Kidney (tissue), 22 donors: ENCODE results near the gene C1QTNF6. TPM values are rescaled to one million over a fixed set of nuclear protein-coding genes. Genes with fewer than 3 reads are reported as not detected.

Source experiments
- DNase-seq, 5 donors: peaks; one replicate each; pipeline ENCODE4 v3.0.0-alpha.2; 2013 to 2020
- FAIRE-seq: peaks from 2 replicates; lab custom pipeline; 2012; peaks lifted over from hg19 to GRCh38; lab: Jason Lieb, UNC
- H3K27ac ChIP-seq, 2 donors: one replicate each; pipeline ENCODE4 v1.7.0; 2013; ENCODE audit warnings: low read depth in 2 of 2, low read length in 2 of 2, inconsistent platforms in 1 of 2
- H3K27me3 ChIP-seq: one replicate; pipeline ENCODE4 v1.7.1; 2013; ENCODE audit warnings: low read length, inconsistent platforms; ENCODE audit not compliant: control insufficient read depth, insufficient read depth
- H3K36me3 ChIP-seq, 3 donors: one replicate each; pipeline versions ENCODE4 v1.7.0 to v1.7.1; 2013; ENCODE audit warnings: low read length in 3 of 3, control low read depth in 1 of 3, inconsistent platforms in 1 of 3; ENCODE audit not compliant: insufficient read depth in 3 of 3, control insufficient read depth in 2 of 3
- H3K4me1 ChIP-seq, 3 donors: one replicate each; pipeline versions ENCODE4 v1.7.0 to v1.7.1; 2013; ENCODE audit warnings: low read length in 3 of 3, inconsistent platforms in 1 of 3, low read depth in 1 of 3; ENCODE audit not compliant: control insufficient read depth in 2 of 3, insufficient read depth in 2 of 3
- H3K4me3 ChIP-seq, 3 donors: one replicate each; pipeline versions ENCODE4 v1.7.0 to v1.8.1; 2013; ENCODE audit warnings: low read length in 3 of 3, control low read depth in 1 of 3, inconsistent platforms in 1 of 3
- H3K9ac ChIP-seq, 3 donors: one replicate each; pipeline versions ENCODE4 v1.7.0 to v1.7.1; 2013; ENCODE audit warnings: low read length in 3 of 3, control low read depth in 1 of 3, inconsistent platforms in 1 of 3
- H3K9me3 ChIP-seq, 3 donors: one replicate each; pipeline versions ENCODE4 v1.7.0 to v1.7.1; 2013; ENCODE audit warnings: low read length in 3 of 3, control low read depth in 1 of 3, inconsistent platforms in 1 of 3; ENCODE audit not compliant: control insufficient read depth in 2 of 3, insufficient read depth in 1 of 3
- CTCF ChIP-seq: IDR thresholded peaks from 3 replicates; pipeline ENCODE4 v1.5.1; 2012; ENCODE audit warnings: mild to moderate bottlenecking, moderate library complexity, borderline replicate concordance; ENCODE audit not compliant: insufficient read depth; ENCODE audit errors: extremely low read depth
- intact Hi-C: fragments of 100-400 bp; cut with DNase I; formaldehyde crosslinking; loops from one replicate; pipeline ENCODE4 v1.11.1; 2022
- long read RNA-seq, 10 donors: library from polyadenylated mRNA in 1 of 10; unstranded in 1 of 10; transcript quantifications; one replicate each; pipeline ENCODE4 v2.0.0 and lab custom pipeline, GENCODE V29; 2021 to 2026
- polyA plus RNA-seq: library from polyadenylated mRNA; stranded (reverse); fragments of 350-450 nt; fragmentation: Illumina TruSeq; extraction: RNeasy Lipid Tissue Mini Kit (QIAGEN cat#74804); gene quantifications from one replicate; pipeline ENCODE4 v1.2.3, GENCODE V29; 2014; ENCODE audit warnings: low read depth, low replicate concordance; ENCODE audit not compliant: insufficient read depth
- total RNA-seq: library from RNA; stranded (reverse); fragmentation: NEBNext Ultra II Directional; extraction: Animal tissue kit (Norgen Biotek cat#: 25700); gene quantifications from one replicate; pipeline ENCODE4 v1.2.1, GENCODE V29; 2021
- donor health status: control.
- donor health status: control.
- donor health status: control.
- donor health status: control.
- donor health status: control.
- donor health status: DM: yes; HTN: yes; CAD: no.
- donor health status: Normal renal cell carcinoma (clear cell type).

C1QTNF6 gene
- 8.0 TPM for total RNA-seq
- 3.2 TPM for polyA plus RNA-seq
- long read RNA-seq, donor 1, transcript C1QTNF6-201 (3 exons, 2,934 nt) = major isoform, 6 of 7 reads
- long read RNA-seq, donor 1, partial matches to known transcripts = 0 of 7 reads
- long read RNA-seq, donor 1, other reads (novel, unspliced or antisense) = 0 of 7 reads
- long read RNA-seq, donor 2, transcript C1QTNF6-201 (3 exons, 2,934 nt) = major isoform, 8 of 19 reads
- long read RNA-seq, donor 2, partial matches to known transcripts = 11 of 19 reads
- long read RNA-seq, donor 2, other reads (novel, unspliced or antisense) = 0 of 19 reads
- long read RNA-seq, donor 3, transcript C1QTNF6-201 (3 exons, 2,934 nt) = major isoform, 8 of 9 reads
- long read RNA-seq, donor 3, partial matches to known transcripts = 0 of 9 reads
- long read RNA-seq, donor 3, other reads (novel, unspliced or antisense) = 0 of 9 reads
- long read RNA-seq, donor 4, partial matches to known transcripts = 0 of 4 reads
- long read RNA-seq, donor 4, other reads (novel, unspliced or antisense) = 0 of 4 reads
- long read RNA-seq, donor 5 = 0 reads
- long read RNA-seq, donor 6, transcript C1QTNF6-201 (3 exons, 2,934 nt) = major isoform, 5 of 5 reads
- long read RNA-seq, donor 6, partial matches to known transcripts = 0 of 5 reads
- long read RNA-seq, donor 6, other reads (novel, unspliced or antisense) = 0 of 5 reads
- long read RNA-seq, donor 7, partial matches to known transcripts = 0 of 2 reads
- long read RNA-seq, donor 7, other reads (novel, unspliced or antisense) = 2 of 2 reads
- long read RNA-seq, donor 8, partial matches to known transcripts = 0 of 5 reads
- long read RNA-seq, donor 8, other reads (novel, unspliced or antisense) = 0 of 5 reads
- long read RNA-seq, donor 9, transcript C1QTNF6-201 (3 exons, 2,934 nt) = major isoform, 8 of 8 reads
- long read RNA-seq, donor 9, partial matches to known transcripts = 0 of 8 reads
- long read RNA-seq, donor 9, other reads (novel, unspliced or antisense) = 0 of 8 reads
- long read RNA-seq, donor 10, transcript C1QTNF6-201 (3 exons, 2,934 nt) = major isoform, 8 of 32 reads
- long read RNA-seq, donor 10, partial matches to known transcripts = 24 of 32 reads
- long read RNA-seq, donor 10, other reads (novel, unspliced or antisense) = 0 of 32 reads

GRCh38 chr22:37187891-37188761, at the start of gene C1QTNF6:
TSS of gene C1QTNF6 (minus strand) at chr22:37188247. CDS start at chr22:37188213, 34 bp downstream.
- peaks cover 18 to 34% (median 28%) of the 10 kb centered on the region in 3 donors for H3K4me1 ChIP-seq
- FAIRE-seq (no peak), DNase-seq (peak; percentile 89 to 95 (median 93))
- H3K9me3 ChIP-seq = no peaks in the 10 kb centered on the region
- no peaks in the 10 kb centered on the region for H3K27me3 ChIP-seq
- intact Hi-C loops = no loop called here
- H3K4me3 ChIP-seq = peak within 1 kb of the TSS; percentile 24 to 58 (median 53)
- H3K9ac ChIP-seq = peak within 1 kb of the TSS; percentile 26 to 56 (median 54)
- TF ChIP-seq CTCF = no peak
- H3K36me3 ChIP-seq = no peaks in the 10 kb centered on the region
- peak within 1 kb of the TSS; percentile 96 to 97 for H3K27ac ChIP-seq

GRCh38 chr22:37235897-37236607, 48.0 kb upstream of the C1QTNF6 start:
- no peaks in the 10 kb centered on the region for H3K4me1 ChIP-seq
- intact Hi-C loops = no loop called here

More at GRCh38 chr22:37235897-37236607, 48.0 kb upstream of the C1QTNF6 start:
- Histone ChIP-seq H3K27ac (no peak overlapping the region), H3K36me3 (no peaks in the 10 kb centered on the region), H3K4me3 (no peak overlapping the region), H3K27me3 (no peaks in the 10 kb centered on the region), H3K9ac (no peak overlapping the region), H3K9me3 (no peaks in the 10 kb centered on the region)
- TF ChIP-seq CTCF = no peak
- FAIRE-seq = no peak
- peak in 1 of 5 donors; percentile 24 for DNase-seq
